Adrenal gland (tissue), 5 donors: ENCODE data around the gene ARL13A.

ENCODE experiments used
- POLR2A ChIP-seq, 2 donors: fragments of 450-650 bp; IDR thresholded peaks; one replicate each; pipeline ENCODE4 v1.6.1; 2017; ENCODE audit warnings: antibody characterized with exemption in 2 of 2, mild to moderate bottlenecking in 2 of 2, moderate library complexity in 1 of 2
- TF ChIP-seq, protein P1 (sequence below), 6 experiments: fragments of 450-650 bp in 4 of 6; fragments of 200-600 bp in 2 of 6; sonication (generic) in 1 of 6; IDR thresholded peaks; 1 replicate in 5 of 6; 2 replicates in 1 of 6; pipeline versions ENCODE4 v1.5.1 to v1.8.0; 2016 to 2021; ENCODE audit warnings: antibody characterized with exemption in 6 of 6, mild to moderate bottlenecking in 2 of 6, moderate library complexity in 1 of 6
- donor health status: DM: no; HTN: no; CAD: no.

DNA sequence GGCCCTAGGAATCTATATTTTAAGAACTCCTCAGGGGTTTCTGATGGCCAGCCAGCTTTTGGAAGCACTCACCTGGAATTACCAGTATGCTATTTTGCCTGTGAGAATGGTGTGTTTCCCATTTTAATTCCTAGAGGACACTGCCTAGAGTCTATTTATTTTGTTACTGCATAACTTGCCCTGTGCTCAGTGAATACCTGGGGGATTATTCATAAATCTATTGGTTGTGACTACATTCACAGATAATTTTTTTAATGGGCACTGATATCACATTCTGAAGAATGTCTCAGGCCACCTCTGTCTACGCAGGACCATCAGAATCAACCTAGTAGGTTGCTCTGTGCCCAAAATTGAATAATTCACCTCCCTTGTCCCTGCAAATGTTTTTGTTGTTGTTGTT, 6.7 kb downstream of the ARL13A start:
- TF ChIP-seq, protein P1, sequence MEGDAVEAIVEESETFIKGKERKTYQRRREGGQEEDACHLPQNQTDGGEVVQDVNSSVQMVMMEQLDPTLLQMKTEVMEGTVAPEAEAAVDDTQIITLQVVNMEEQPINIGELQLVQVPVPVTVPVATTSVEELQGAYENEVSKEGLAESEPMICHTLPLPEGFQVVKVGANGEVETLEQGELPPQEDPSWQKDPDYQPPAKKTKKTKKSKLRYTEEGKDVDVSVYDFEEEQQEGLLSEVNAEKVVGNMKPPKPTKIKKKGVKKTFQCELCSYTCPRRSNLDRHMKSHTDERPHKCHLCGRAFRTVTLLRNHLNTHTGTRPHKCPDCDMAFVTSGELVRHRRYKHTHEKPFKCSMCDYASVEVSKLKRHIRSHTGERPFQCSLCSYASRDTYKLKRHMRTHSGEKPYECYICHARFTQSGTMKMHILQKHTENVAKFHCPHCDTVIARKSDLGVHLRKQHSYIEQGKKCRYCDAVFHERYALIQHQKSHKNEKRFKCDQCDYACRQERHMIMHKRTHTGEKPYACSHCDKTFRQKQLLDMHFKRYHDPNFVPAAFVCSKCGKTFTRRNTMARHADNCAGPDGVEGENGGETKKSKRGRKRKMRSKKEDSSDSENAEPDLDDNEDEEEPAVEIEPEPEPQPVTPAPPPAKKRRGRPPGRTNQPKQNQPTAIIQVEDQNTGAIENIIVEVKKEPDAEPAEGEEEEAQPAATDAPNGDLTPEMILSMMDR (IDR thresholded peaks at IDR 0.05), result no peak
- no peak for TF ChIP-seq POLR2A (IDR thresholded peaks at IDR 0.05)
